ENCODE measurements around the gene SLC35F1. TPM values are rescaled to one million over a fixed set of nuclear protein-coding genes. Genes with fewer than 3 reads are reported as not detected.

Gene SLC35F1
- total and polyA plus RNA-seq, 3 donors from 2014 or later, result 1.4 to 1.8 (median 1.6) TPM

DNA sequence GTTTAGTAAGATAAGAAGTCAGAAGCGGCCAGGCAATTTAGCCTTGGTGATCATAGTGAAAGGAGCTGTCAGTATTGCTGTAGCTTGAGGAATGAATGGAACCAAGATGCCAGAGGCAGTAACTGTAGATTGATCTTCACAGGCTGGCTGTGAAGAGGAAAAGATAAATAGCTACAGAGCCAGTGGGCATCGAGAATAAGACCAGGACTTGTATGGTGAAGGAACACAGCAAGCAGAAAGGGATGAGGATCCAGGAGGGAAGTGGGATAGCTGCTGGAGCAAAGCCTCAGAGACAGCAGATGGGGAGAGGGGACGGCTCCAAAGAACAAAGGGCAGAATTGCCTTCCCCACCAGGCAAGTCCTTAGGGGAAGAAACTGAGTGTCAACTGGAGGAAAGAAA is 346.7 kb downstream of the SLC35F1 start:
- DNase-seq, result no peak
- WGBS, 2 donors, result 63 to 77% methylated on average over 3 of the region's 3 CpGs
- Histone ChIP-seq H3K4me3 (no peak overlapping the region), H3K9me3 (no peaks in the 10 kb centered on the region), H3K27me3 (no peaks in the 10 kb centered on the region), H3K36me3 (ENCODE audit: low read depth, missing control alignments) (no peaks in the 10 kb centered on the region), H3K27ac (no peak overlapping the region), H3K4me1 (no peaks in the 10 kb centered on the region)
- TF ChIP-seq CTCF (IDR thresholded peaks at IDR 0.05) (no peak), POLR2A (IDR thresholded peaks at IDR 0.05) (no peak)
- intact Hi-C loops (cut with DNase I; ENCODE audit: low total_unique reads), result no loop called here

- no peaks in the 10 kb centered on the region for H3K4me1 ChIP-seq
- no peaks in the 10 kb centered on the region for H3K36me3 ChIP-seq (ENCODE audit: low read depth, missing control alignments)
- WGBS, 2 donors, result 96 to 98% methylated on average over 2 of the region's 2 CpGs
- H3K4me3 ChIP-seq, result no peak overlapping the region
- intact Hi-C loops (cut with DNase I; ENCODE audit: low total_unique reads), result no loop called here
- no peak overlapping the region for H3K27ac ChIP-seq
- H3K27me3 ChIP-seq, result no peaks in the 10 kb centered on the region
- TF ChIP-seq POLR2A (IDR thresholded peaks at IDR 0.05), result no peak
- TF ChIP-seq CTCF (IDR thresholded peaks at IDR 0.05), result no peak
- no peak for DNase-seq
- no peaks in the 10 kb centered on the region for H3K9me3 ChIP-seq
These were observed 353.8 kb downstream of the SLC35F1 start for GRCh38 chr6:118260833-118261232.

- Histone ChIP-seq H3K27me3 (no peaks in the 10 kb centered on the region), H3K4me1 (no peaks in the 10 kb centered on the region), H3K36me3 (ENCODE audit: low read depth, missing control alignments) (no peaks in the 10 kb centered on the region), H3K4me3 (no peak overlapping the region), H3K27ac (no peak overlapping the region), H3K9me3 (no peaks in the 10 kb centered on the region)
- WGBS, 2 donors, result 20 to 25% methylated on average over 2 of the region's 2 CpGs
- TF ChIP-seq CTCF (IDR thresholded peaks at IDR 0.05) (peak in 2 of 3 experiments; percentile 21), POLR2A (IDR thresholded peaks at IDR 0.05) (no peak)
- DNase-seq, result peak; percentile 56
- intact Hi-C loops (cut with DNase I; ENCODE audit: low total_unique reads), result no loop called here
These were observed 356.9 kb downstream of the SLC35F1 start for GRCh38 chr6:118263921-118264486.

DNA sequence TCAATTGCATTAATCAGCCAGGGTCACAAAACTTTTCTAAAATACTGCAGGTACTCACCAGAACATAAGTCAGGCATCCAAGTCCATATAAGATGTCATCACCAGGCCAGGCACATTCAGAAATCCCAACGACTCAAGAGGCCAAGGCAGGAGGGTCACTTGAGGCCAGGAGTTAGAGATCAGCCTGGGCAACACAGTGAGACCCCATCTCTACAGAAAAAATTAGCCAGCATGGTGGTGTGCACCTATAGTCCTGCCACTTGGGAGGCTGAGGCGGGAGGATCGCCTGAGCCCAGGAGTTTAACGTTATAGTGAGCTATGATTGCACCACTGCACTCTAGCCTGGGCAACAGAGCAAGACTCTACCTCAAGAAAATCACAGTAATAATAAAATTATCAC is 362.6 kb downstream of the SLC35F1 start:
- WGBS, 2 donors, result 84 to 100% methylated on average over 4 of the region's 4 CpGs
- intact Hi-C loops (cut with DNase I; ENCODE audit: low total_unique reads), result no loop called here

More for the DNA sequence above, 362.6 kb downstream of the SLC35F1 start:
- no peak for DNase-seq
- Histone ChIP-seq H3K4me1 (no peaks in the 10 kb centered on the region), H3K27ac (no peak overlapping the region), H3K9me3 (no peaks in the 10 kb centered on the region), H3K36me3 (ENCODE audit: low read depth, missing control alignments) (no peaks in the 10 kb centered on the region), H3K4me3 (no peak overlapping the region), H3K27me3 (no peaks in the 10 kb centered on the region)
- TF ChIP-seq CTCF (IDR thresholded peaks at IDR 0.05), result no peak
- TF ChIP-seq POLR2A (IDR thresholded peaks at IDR 0.05), result no peak

All from testis (tissue), 3 donors.